Common myeloid progenitor, CD34-positive (primary cell): ENCODE measurements around the gene PSMD3.

Experiments used
- CTCF ChIA-PET: fragments of 350-600 bp; sonication (Branson Sonifier 250); formaldehyde crosslinking; loops from one replicate; lab custom pipeline; 2021; ENCODE audit warnings: antibody characterized with exemption; lab: Charles Lee
- POLR2A ChIA-PET: fragments of 350-600 bp; sonication (Branson Sonifier 250); formaldehyde crosslinking; loops from one replicate; lab custom pipeline; 2021; ENCODE audit warnings: antibody characterized with exemption; lab: Charles Lee
- DNase-seq, 3 donors: peaks; one replicate each; pipeline versions ENCODE4 v3.0.0 to v3.0.0-alpha.2; 2013
- H3K27ac ChIP-seq, 2 experiments: 1 replicate in 1 of 2; 2 replicates in 1 of 2; pipeline ENCODE4 v1.7.0; 2013; ENCODE audit warnings: inconsistent platforms in 2 of 2, low read length in 2 of 2, mild to moderate bottlenecking in 2 of 2, low read depth in 1 of 2, moderate library complexity in 1 of 2; ENCODE audit not compliant: severe bottlenecking in 2 of 2, insufficient read depth in 1 of 2, poor library complexity in 1 of 2
- H3K27me3 ChIP-seq, 5 experiments: replicated peaks in 2 of 5; 1 replicate in 3 of 5; 2 replicates in 2 of 5; pipeline versions ENCODE4 v1.6.1 to v1.7.0; 2013; ENCODE audit warnings: low read length in 4 of 5, mild to moderate bottlenecking in 2 of 5, moderate library complexity in 2 of 5, inconsistent platforms in 1 of 5; ENCODE audit not compliant: insufficient read depth in 5 of 5, control insufficient read depth in 4 of 5
- H3K36me3 ChIP-seq, 4 experiments: 1 replicate in 2 of 4; 2 replicates in 2 of 4; pipeline versions ENCODE4 v1.6.1 to v1.7.0; 2013; ENCODE audit warnings: low read length in 3 of 4, control low read depth in 1 of 4, mild to moderate bottlenecking in 1 of 4; ENCODE audit not compliant: control insufficient read depth in 4 of 4, insufficient read depth in 4 of 4
- H3K4me1 ChIP-seq, 4 experiments: 1 replicate in 3 of 4; 2 replicates in 1 of 4; pipeline versions ENCODE4 v1.6.1 to v1.7.1; 2013; ENCODE audit warnings: low read length in 3 of 4, mild to moderate bottlenecking in 3 of 4, control low read depth in 1 of 4, inconsistent platforms in 1 of 4, moderate library complexity in 1 of 4; ENCODE audit not compliant: control insufficient read depth in 4 of 4, insufficient read depth in 4 of 4; ENCODE audit errors: control extremely low read depth in 1 of 4
- H3K4me3 ChIP-seq, 7 experiments: 1 replicate in 4 of 7; 2 replicates in 3 of 7; pipeline versions ENCODE4 v1.5.1 to v1.7.0; 2013; ENCODE audit warnings: mild to moderate bottlenecking in 7 of 7, low read length in 6 of 7, moderate library complexity in 6 of 7, inconsistent platforms in 2 of 7, low read depth in 2 of 7, control low read depth in 1 of 7; ENCODE audit not compliant: insufficient read depth in 4 of 7, control insufficient read depth in 1 of 7; ENCODE audit errors: extremely low read depth in 1 of 7
- H3K9me3 ChIP-seq, 5 experiments: 1 replicate in 4 of 5; 2 replicates in 1 of 5; pipeline versions ENCODE4 v1.6.1 to v1.7.1; 2013; ENCODE audit warnings: low read length in 4 of 5, mild to moderate bottlenecking in 2 of 5, inconsistent platforms in 1 of 5, low read depth in 1 of 5, moderate library complexity in 1 of 5; ENCODE audit not compliant: control insufficient read depth in 4 of 5, insufficient read depth in 2 of 5; ENCODE audit errors: control extremely low read depth in 1 of 5
- WGBS: methylation state at CpG from one replicate; pipeline ENCODE4 v1.1.5; 2013; ENCODE audit not compliant: insufficient coverage; 5-methylcytosine and 5-hydroxymethylcytosine counted together

Gene PSMD3

GRCh38 chr17:40041196-40041595 is 60.6 kb downstream of the PSMD3 start:
- Histone ChIP-seq H3K4me3 (no peak overlapping the region), H3K36me3 (peaks cover 0 to 9% (median 6%) of the 10 kb centered on the region in 4 experiments), H3K27ac (no peak overlapping the region), H3K4me1 (peaks cover 0 to 5% (median 2%) of the 10 kb centered on the region in 4 experiments), H3K27me3 (no peaks in the 10 kb centered on the region), H3K9me3 (no peaks in the 10 kb centered on the region)
- ChIA-PET CTCF (interaction anchor here (0.7 to 3.8 kb wide), 12 partner anchors 11 to 143 kb away, joined by 3 to 25 read pairs (median 4); partner anchors contain the start of gene MED24), POLR2A (no interaction called here)
- DNase-seq, result no peak
- whole genome bisulfite sequencing, result 84% methylated on average over 2 of the region's 2 CpGs
